GM18502 (cell line): ENCODE measurements around the gene ZBTB5.
"Not testable (repeated sequence)": the region's sequence is repeated elsewhere in the genome, so short reads cannot be mapped to it uniquely, and the experiment has no call there.

Experiments used
- ATAC-seq: cut with Tn5 transposase; IDR thresholded peaks from one replicate; pipeline ENCODE4 v1.9.1; 2021; ENCODE audit warnings: mild to moderate bottlenecking; ENCODE audit not compliant: unreplicated experiment, poor library complexity

ZBTB5 gene

GRCh38 chr9:37410354-37410861 is 54.8 kb downstream of the ZBTB5 start:
- ATAC-seq, result no peak

- ATAC-seq, result peak; percentile 85
Observed at GRCh38 chr9:37408933-37409710, 56.1 kb downstream of the ZBTB5 start.

GRCh38 chr9:37407468-37407867 is 57.8 kb downstream of the ZBTB5 start:
- ATAC-seq, result no peak

GRCh38 chr9:37406603-37407401 is 58.4 kb downstream of the ZBTB5 start:
- ATAC-seq, result no peak

- ATAC-seq, result no peak
Observed at GRCh38 chr9:37405764-37406380, 59.4 kb downstream of the ZBTB5 start.

- no peak for ATAC-seq
Observed at GRCh38 chr9:37405350-37405749, 59.9 kb downstream of the ZBTB5 start.

- ATAC-seq, result no peak
Observed at GRCh38 chr9:37404590-37404989, 60.7 kb downstream of the ZBTB5 start.

GRCh38 chr9:37399336-37399735 is 65.9 kb downstream of the ZBTB5 start:
- ATAC-seq, result no peak

DNA sequence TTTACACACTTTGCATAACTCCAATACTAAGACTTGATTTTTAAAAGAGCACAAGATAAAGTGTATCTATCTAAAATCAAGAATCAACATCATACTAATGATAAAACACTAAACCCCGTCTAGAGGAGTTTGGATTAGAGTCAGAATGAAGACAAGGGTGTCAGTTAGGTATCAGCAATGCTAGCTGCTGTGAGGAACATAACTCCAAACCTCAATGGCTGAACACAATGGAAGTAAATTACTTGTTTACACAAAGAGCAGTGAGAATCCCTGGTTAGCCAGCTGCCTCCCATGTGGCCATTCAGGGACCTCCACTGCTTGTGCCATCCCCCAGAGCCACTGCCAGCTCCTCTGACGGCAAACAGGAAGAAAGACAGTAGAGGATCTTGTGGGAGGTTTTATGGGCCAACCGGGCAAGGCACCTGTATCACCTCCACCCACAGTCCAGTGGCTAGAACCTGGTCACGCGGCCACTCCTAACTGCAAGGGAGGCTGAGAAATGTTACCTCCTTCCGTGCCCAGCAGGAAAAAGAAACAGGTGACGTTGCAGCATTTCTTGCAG is 66.7 kb downstream of the ZBTB5 start:
- ATAC-seq, result no peak

GRCh38 chr9:37397948-37398347 is 67.3 kb downstream of the ZBTB5 start:
- ATAC-seq, result not testable (repeated sequence)

GRCh38 chr9:37395663-37396062 is 69.6 kb downstream of the ZBTB5 start:
- ATAC-seq, result no peak

DNA sequence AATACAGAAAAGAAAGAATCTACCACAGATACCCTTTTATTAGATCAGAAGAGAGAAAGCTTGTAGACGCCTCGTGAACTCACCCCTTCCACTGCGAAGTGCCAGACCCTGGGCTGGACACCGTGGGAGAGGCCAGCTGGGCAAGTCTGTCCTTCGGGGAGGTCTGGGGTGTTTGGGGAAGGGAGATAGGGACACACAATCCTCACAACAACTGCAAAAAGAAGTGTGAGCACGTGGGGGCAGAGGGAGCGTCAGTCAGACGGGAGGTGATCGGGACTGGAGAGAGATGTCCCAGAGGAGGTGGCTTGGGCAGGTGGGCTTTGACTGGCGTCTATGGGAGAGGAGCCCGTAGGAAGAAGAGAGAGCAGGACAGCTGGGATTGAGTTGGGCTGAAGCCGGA is 70.0 kb downstream of the ZBTB5 start:
- ATAC-seq, result no peak

DNA sequence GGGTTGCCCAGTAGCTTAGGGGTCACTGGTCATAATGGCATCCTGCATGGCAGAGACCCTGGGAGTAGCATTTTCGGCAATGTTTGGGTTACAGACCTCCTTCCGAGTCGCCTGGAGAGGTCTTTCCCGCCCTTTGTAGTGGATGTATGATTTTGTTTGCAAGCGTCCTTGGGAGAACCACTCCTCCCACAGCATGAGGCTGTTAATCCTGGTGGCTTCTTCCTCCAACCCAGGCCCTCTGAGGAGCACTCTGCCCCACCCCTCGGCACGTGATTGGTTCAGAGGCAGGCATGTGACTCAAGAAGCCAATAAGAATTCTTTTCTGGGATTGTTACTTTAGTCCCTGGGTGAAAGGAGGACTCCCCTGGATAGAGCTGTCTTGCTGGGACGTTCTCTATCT is 73.0 kb downstream of the ZBTB5 start:
- ATAC-seq, result no peak

GRCh38 chr9:37390759-37391158 is 74.5 kb downstream of the ZBTB5 start:
- peak; percentile 88 for ATAC-seq
